ENCODE results near the gene ZNF560. TPM values are rescaled to one million over a fixed set of nuclear protein-coding genes. Genes with fewer than 3 reads are reported as not detected.

Gene ZNF560
- total and polyA plus RNA-seq, 2 donors (not counting 1 experiment from before 2014, with no cell fraction given), result 0.61 to 7.3 TPM

DNA sequence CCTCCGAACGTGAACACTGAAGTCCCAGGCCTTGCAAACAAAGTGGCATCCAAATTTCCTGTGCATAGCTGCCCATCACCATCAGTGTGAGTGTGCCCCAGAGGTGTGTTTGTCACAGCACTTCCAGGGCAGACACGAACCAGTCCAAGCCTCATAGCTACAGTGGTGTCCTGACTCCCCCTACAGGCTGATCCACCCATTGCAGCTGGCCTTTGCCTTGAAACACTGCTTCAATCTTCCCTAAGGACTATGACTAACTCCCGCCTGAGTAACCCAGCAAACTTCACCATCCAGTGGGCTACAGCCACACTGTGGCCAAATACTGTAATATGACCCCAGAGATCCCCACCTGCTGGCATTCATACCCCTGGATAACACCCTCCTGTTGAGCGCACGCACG lies 66.9 kb downstream of the ZNF560 start:
- peak in 1 of 2 donors; percentile 15 for DNase-seq (ENCODE audit: low read depth in 2 of 2)

GRCh38 chr19:9430444-9430843 lies 68.0 kb downstream of the ZNF560 start:
- Histone ChIP-seq H3K36me3 (ENCODE audit: control insufficient read depth, insufficient read depth, low read length) (peaks cover 2% of the 10 kb centered on the region), H3K9me3 (ENCODE audit: control insufficient read depth, insufficient read depth, low read depth, low read length) (no peaks in the 10 kb centered on the region), H3K4me2 (ENCODE audit: extremely low read depth, insufficient read depth, low read length) (no peak overlapping the region), H3K9ac (ENCODE audit: insufficient read depth, low read length) (no peak overlapping the region), H3K4me1 (ENCODE audit: control insufficient read depth, extremely low read depth, insufficient read depth, low read length) (no peaks in the 10 kb centered on the region), H3K27ac (ENCODE audit: insufficient read depth, low read length) (no peak overlapping the region), H3K79me2 (ENCODE audit: control insufficient read depth, insufficient read depth, low read length) (no peaks in the 10 kb centered on the region), H3K27me3 (ENCODE audit: control insufficient read depth, insufficient read depth, low read length) (no peaks in the 10 kb centered on the region), H2AFZ (ENCODE audit: low read length) (no peak overlapping the region), H3K4me3 (replicated peaks in 1 of 4; ENCODE audit: control extremely low read depth in 1 of 4, insufficient read depth in 1 of 4, low read depth in 3 of 4, low read length in 4 of 4) (no peak overlapping the region), H4K20me1 (ENCODE audit: control insufficient read depth, extremely low read depth, insufficient read depth, low read length) (no peaks in the 10 kb centered on the region)
- no peak for TF ChIP-seq CTCF (conservative IDR thresholded peaks at IDR 0.05 in 1 of 2, IDR thresholded peaks at IDR 0.05 in 1 of 2; ENCODE audit: low read depth in 1 of 2, low read length in 2 of 2)
- TF ChIP-seq EZH2 (IDR thresholded peaks at IDR 0.05; ENCODE audit: low read length, missing control alignments), result no peak
- DNase-seq (ENCODE audit: low read depth in 2 of 2), result no peak

More for the DNA sequence above, 66.9 kb downstream of the ZNF560 start:
- H4K20me1 ChIP-seq (ENCODE audit: control insufficient read depth, extremely low read depth, insufficient read depth, low read length), result no peaks in the 10 kb centered on the region
- no peaks in the 10 kb centered on the region for H3K27me3 ChIP-seq (ENCODE audit: control insufficient read depth, insufficient read depth, low read length)
- H3K27ac ChIP-seq (ENCODE audit: insufficient read depth, low read length), result no peak overlapping the region
- H3K4me3 ChIP-seq (replicated peaks in 1 of 4; ENCODE audit: control extremely low read depth in 1 of 4, insufficient read depth in 1 of 4, low read depth in 3 of 4, low read length in 4 of 4), result no peak overlapping the region
- H3K9ac ChIP-seq (ENCODE audit: insufficient read depth, low read length), result no peak overlapping the region
- TF ChIP-seq EZH2 (IDR thresholded peaks at IDR 0.05; ENCODE audit: low read length, missing control alignments) (no peak), CTCF (conservative IDR thresholded peaks at IDR 0.05 in 1 of 2, IDR thresholded peaks at IDR 0.05 in 1 of 2; ENCODE audit: low read depth in 1 of 2, low read length in 2 of 2) (peak; percentile 23 to 54)
- no peaks in the 10 kb centered on the region for H3K4me1 ChIP-seq (ENCODE audit: control insufficient read depth, extremely low read depth, insufficient read depth, low read length)
- no peak overlapping the region for H3K4me2 ChIP-seq (ENCODE audit: extremely low read depth, insufficient read depth, low read length)
- peaks cover 2% of the 10 kb centered on the region for H3K36me3 ChIP-seq (ENCODE audit: control insufficient read depth, insufficient read depth, low read length)
- no peaks in the 10 kb centered on the region for H3K9me3 ChIP-seq (ENCODE audit: control insufficient read depth, insufficient read depth, low read depth, low read length)
- H2AFZ ChIP-seq (ENCODE audit: low read length), result no peak overlapping the region
- no peaks in the 10 kb centered on the region for H3K79me2 ChIP-seq (ENCODE audit: control insufficient read depth, insufficient read depth, low read length)

- peaks cover 2% of the 10 kb centered on the region for H3K36me3 ChIP-seq (ENCODE audit: control insufficient read depth, insufficient read depth, low read length)
- no peaks in the 10 kb centered on the region for H3K27me3 ChIP-seq (ENCODE audit: control insufficient read depth, insufficient read depth, low read length)
- H2AFZ ChIP-seq (ENCODE audit: low read length), result no peak overlapping the region
- no peak overlapping the region for H3K4me3 ChIP-seq (replicated peaks in 1 of 4; ENCODE audit: control extremely low read depth in 1 of 4, insufficient read depth in 1 of 4, low read depth in 3 of 4, low read length in 4 of 4)
- H3K9ac ChIP-seq (ENCODE audit: insufficient read depth, low read length), result no peak overlapping the region
- no peak for TF ChIP-seq EZH2 (IDR thresholded peaks at IDR 0.05; ENCODE audit: low read length, missing control alignments)
- no peak for TF ChIP-seq CTCF (conservative IDR thresholded peaks at IDR 0.05 in 1 of 2, IDR thresholded peaks at IDR 0.05 in 1 of 2; ENCODE audit: low read depth in 1 of 2, low read length in 2 of 2)
- H4K20me1 ChIP-seq (ENCODE audit: control insufficient read depth, extremely low read depth, insufficient read depth, low read length), result no peaks in the 10 kb centered on the region
- DNase-seq (ENCODE audit: low read depth in 2 of 2), result no peak
- no peak overlapping the region for H3K27ac ChIP-seq (ENCODE audit: insufficient read depth, low read length)
- no peaks in the 10 kb centered on the region for H3K79me2 ChIP-seq (ENCODE audit: control insufficient read depth, insufficient read depth, low read length)
- H3K9me3 ChIP-seq (ENCODE audit: control insufficient read depth, insufficient read depth, low read depth, low read length), result no peaks in the 10 kb centered on the region
- H3K4me1 ChIP-seq (ENCODE audit: control insufficient read depth, extremely low read depth, insufficient read depth, low read length), result no peaks in the 10 kb centered on the region
- no peak overlapping the region for H3K4me2 ChIP-seq (ENCODE audit: extremely low read depth, insufficient read depth, low read length)
Observed at GRCh38 chr19:9427941-9428340, 70.5 kb downstream of the ZNF560 start.

Other genes starting within 250 kb of the ZNF560 start
- gene OR7E24, start 247.7 kb downstream of the ZNF560 start, total RNA-seq, result not detected in 2 replicates
- not detected in 2 replicates for gene OR7E24, start 247.7 kb downstream of the ZNF560 start, polyA plus RNA-seq
- gene ZNF699, start 188.8 kb downstream of the ZNF560 start, total RNA-seq, result 12.3 and 20.5 TPM in 2 replicates
- gene ZNF699, start 188.8 kb downstream of the ZNF560 start, polyA plus RNA-seq, result 2.7 and 4.0 TPM in 2 replicates
- gene ZNF559, start 174.4 kb downstream of the ZNF560 start, total RNA-seq, result 14.4 and 19.8 TPM in 2 replicates
- gene ZNF559, start 174.4 kb downstream of the ZNF560 start, polyA plus RNA-seq, result 10.2 and 15.6 TPM in 2 replicates
- gene ZNF177, start 135.6 kb downstream of the ZNF560 start, total RNA-seq, result 2.1 and 3.3 TPM in 2 replicates
- gene ZNF177, start 135.6 kb downstream of the ZNF560 start, polyA plus RNA-seq, result 1.0 and 1.5 TPM in 2 replicates
- gene ZNF266, start 63.0 kb downstream of the ZNF560 start, total RNA-seq, result 10.0 and 10.7 TPM in 2 replicates
- 8.4 and 14.4 TPM in 2 replicates for gene ZNF266, start 63.0 kb downstream of the ZNF560 start, polyA plus RNA-seq
- 28.9 and 29.8 TPM in 2 replicates for gene ZNF426, start 40.0 kb upstream of the ZNF560 start, total RNA-seq
- 10.1 and 12.4 TPM in 2 replicates for gene ZNF426, start 40.0 kb upstream of the ZNF560 start, polyA plus RNA-seq
- gene ZNF121, start 85.9 kb upstream of the ZNF560 start, total RNA-seq, result 38.8 and 53.3 TPM in 2 replicates
- gene ZNF121, start 85.9 kb upstream of the ZNF560 start, polyA plus RNA-seq, result 3.7 and 4.2 TPM in 2 replicates
- 52.6 and 53.5 TPM in 2 replicates for gene ZNF561, start 122.6 kb upstream of the ZNF560 start, total RNA-seq
- gene ZNF561, start 122.6 kb upstream of the ZNF560 start, polyA plus RNA-seq, result 26.7 and 34.1 TPM in 2 replicates
- 28.6 and 32.4 TPM in 2 replicates for gene ZNF562, start 176.5 kb upstream of the ZNF560 start, total RNA-seq
- 11.2 and 12.2 TPM in 2 replicates for gene ZNF562, start 176.5 kb upstream of the ZNF560 start, polyA plus RNA-seq